HCT116 (cell line): ENCODE results near the gene ADM2. TPM values are rescaled to one million over a fixed set of nuclear protein-coding genes. Genes with fewer than 3 reads are reported as not detected.

Experiments used
- ATAC-seq: fragments of 200-7000 bp; cut with Tn5 transposase; 2 replicates; pipeline ENCODE4 v1.9.1; 2020; ENCODE audit warnings: mild to moderate bottlenecking, moderate library complexity
- BruUV-seq: library from RNA; stranded (reverse); fragments of 400-500 nt; replicated peaks from 2 replicates; lab custom pipeline; 2021; lab: Mats Ljungman, UMichigan
- CTCF ChIA-PET: fragments of 300-600 bp; sonication (Branson Sonifier 250); formaldehyde crosslinking; loops from one replicate; lab custom pipeline; 2021; ENCODE audit warnings: antibody characterized with exemption; lab: Charles Lee
- POLR2A ChIA-PET: fragments of 300-600, 350-600 bp; sonication (Branson Sonifier 250); formaldehyde crosslinking; loops from one replicate; lab custom pipeline; 2021; ENCODE audit warnings: antibody characterized with exemption; lab: Charles Lee
- RAD21 ChIA-PET, 2 experiments: fragments of 300-600 bp; sonication (Branson Sonifier 250); formaldehyde crosslinking; loops; one replicate each; lab custom pipeline; 2023; ENCODE audit warnings: low total read pairs in 2 of 2; ENCODE audit not compliant: uncharacterized antibody in 2 of 2, unreplicated experiment in 2 of 2, low non-redundant PET in 1 of 2; lab: Charles Lee
- DNase-seq: peaks from one replicate; pipeline ENCODE4 v3.0.0-alpha.2; 2010; ENCODE audit warnings: low read depth, low spot score
- H2AFZ ChIP-seq: fragments of 200-600 bp; shearing (Covaris generic), sonication (generic); 2 replicates; pipeline ENCODE4 v1.6.1; 2017; ENCODE audit warnings: low read depth, mixed run types, mixed read lengths, antibody characterized with exemption, low read length; ENCODE audit not compliant: poor library complexity, severe bottlenecking
- H3K27ac ChIP-seq: 2 replicates; pipeline ENCODE4 v1.5.1; 2012; ENCODE audit warnings: low read depth, low read length
- H3K27me3 ChIP-seq: fragments of 200-600 bp; sonication (generic); 2 replicates; pipeline ENCODE4 v1.6.1; 2016; ENCODE audit warnings: mixed run types, low read length, mixed read lengths; ENCODE audit not compliant: insufficient read depth
- H3K36me3 ChIP-seq, 2 experiments: fragments of 200-500 bp in 1 of 2; fragments of 200-600 bp in 1 of 2; sonication (Bioruptor generic) in 1 of 2; sonication (generic) in 1 of 2; 2 replicates each; pipeline versions ENCODE4 v1.5.1 to v1.6.1; 2014 to 2016; ENCODE audit warnings: low read length in 2 of 2, inconsistent platforms in 1 of 2, mixed read lengths in 1 of 2, mixed run types in 1 of 2; ENCODE audit not compliant: insufficient read depth in 2 of 2, control insufficient read depth in 1 of 2
- H3K4me1 ChIP-seq, 2 experiments: fragments of 200-600 bp in 1 of 2; sonication (generic) in 1 of 2; 2 replicates each; pipeline versions ENCODE4 v1.5.1 to v1.6.1; 2012 to 2017; ENCODE audit warnings: low read length in 2 of 2, inconsistent platforms in 1 of 2, mild to moderate bottlenecking in 1 of 2, mixed read lengths in 1 of 2, mixed run types in 1 of 2, moderate library complexity in 1 of 2; ENCODE audit not compliant: insufficient read depth in 2 of 2, control insufficient read depth in 1 of 2
- H3K4me2 ChIP-seq: fragments of 200-600 bp; sonication (generic); 2 replicates; pipeline ENCODE4 v1.6.1; 2017; ENCODE audit warnings: mixed run types, low read length, mixed read lengths
- H3K4me3 ChIP-seq, 2 experiments: fragments of 200-600 bp in 1 of 2; sonication (generic) in 1 of 2; replicated peaks in 1 of 2; 2 replicates each; pipeline ENCODE4 v1.5.1; 2011 to 2016; ENCODE audit warnings: low read length in 2 of 2, control low read depth in 1 of 2, low read depth in 1 of 2, mild to moderate bottlenecking in 1 of 2, mixed read lengths in 1 of 2, mixed run types in 1 of 2
- H3K79me2 ChIP-seq: fragments of 200-600 bp; sonication (generic); 2 replicates; pipeline ENCODE4 v1.6.1; 2017; ENCODE audit warnings: mild to moderate bottlenecking, mixed run types, low read length, moderate library complexity, mixed read lengths; ENCODE audit not compliant: insufficient read depth
- H3K9ac ChIP-seq: fragments of 200-600 bp; sonication (generic); 2 replicates; pipeline ENCODE4 v1.6.1; 2016; ENCODE audit warnings: low read length, mixed read lengths
- H3K9me2 ChIP-seq: fragments of 200-600 bp; sonication (generic), shearing (Covaris generic); 2 replicates; pipeline ENCODE4 v1.6.1; 2017; ENCODE audit warnings: mixed run types, mild to moderate bottlenecking, moderate library complexity; ENCODE audit not compliant: insufficient read depth
- H3K9me3 ChIP-seq, 2 experiments: fragments of 200-500 bp in 1 of 2; fragments of 200-600 bp in 1 of 2; sonication (Bioruptor generic) in 1 of 2; sonication (generic) in 1 of 2; 2 replicates each; pipeline ENCODE4 v1.6.1; 2014 to 2017; ENCODE audit warnings: low read length in 2 of 2, mixed read lengths in 2 of 2, inconsistent platforms in 1 of 2, low read depth in 1 of 2, mild to moderate bottlenecking in 1 of 2, mixed run types in 1 of 2, moderate library complexity in 1 of 2; ENCODE audit not compliant: control insufficient read depth in 1 of 2, insufficient read depth in 1 of 2
- H4K20me1 ChIP-seq: fragments of 200-600 bp; sonication (generic), shearing (Covaris generic); 2 replicates; pipeline ENCODE4 v1.6.1; 2017; ENCODE audit warnings: mixed run types, mild to moderate bottlenecking, moderate library complexity; ENCODE audit not compliant: insufficient read depth
- CBX3 ChIP-seq: IDR thresholded peaks from 2 replicates; pipeline ENCODE4 v1.6.1; 2012; ENCODE audit warnings: low read depth
- EZH2 ChIP-seq: fragments of 200-600 bp; sonication (generic); IDR thresholded peaks from 2 replicates; pipeline ENCODE4 v1.6.1; 2017; ENCODE audit warnings: antibody characterized with exemption, mixed run types
- FOSL1 ChIP-seq: IDR thresholded peaks from 2 replicates; pipeline ENCODE4 v1.6.1; 2012; ENCODE audit warnings: low read depth
- JUND ChIP-seq: IDR thresholded peaks from 2 replicates; pipeline ENCODE4 v1.6.1; 2012
- POLR2A ChIP-seq: IDR thresholded peaks from 2 replicates; pipeline ENCODE4 v1.7.0; 2011; ENCODE audit warnings: borderline replicate concordance; ENCODE audit not compliant: insufficient read depth, insufficient read length; ENCODE audit errors: extremely low read depth
- SIN3A ChIP-seq: IDR thresholded peaks from 2 replicates; pipeline ENCODE4 v1.6.1; 2012; ENCODE audit warnings: low read depth
- SP1 ChIP-seq: IDR thresholded peaks from 2 replicates; pipeline ENCODE4 v1.6.1; 2012; ENCODE audit warnings: low read depth
- intact Hi-C: fragments of 100-400 bp; cut with micrococcal nuclease; formaldehyde crosslinking; loops from 2 replicates; pipeline ENCODE4 v1.10.0; 2022
- total RNA-seq: library from RNA; stranded (reverse); gene quantifications from one replicate; pipeline ENCODE4 v1.2.1, GENCODE V29; 2021; ENCODE audit not compliant: unreplicated experiment
- TF ChIP-seq, protein P1 (sequence below): IDR thresholded peaks from 2 replicates; pipeline ENCODE4 v1.6.1; 2012
- TF ChIP-seq, protein P2 (sequence below), 3 experiments: fragments of 200-600 bp in 1 of 3; sonication (generic) in 1 of 3; IDR thresholded peaks in 2 of 3; conservative IDR thresholded peaks in 1 of 3; 2 replicates each; pipeline ENCODE4 v1.5.1; 2012 to 2017; ENCODE audit warnings: low read depth in 2 of 3, low read length in 2 of 3, antibody characterized with exemption in 1 of 3, borderline replicate concordance in 1 of 3, control low read depth in 1 of 3, mild to moderate bottlenecking in 1 of 3, mixed read lengths in 1 of 3, mixed run types in 1 of 3, moderate library complexity in 1 of 3; ENCODE audit not compliant: insufficient read depth in 1 of 3
- TF ChIP-seq, protein P3 (sequence below): IDR thresholded peaks from 2 replicates; pipeline ENCODE4 v1.6.1; 2011; ENCODE audit warnings: mild to moderate bottlenecking, low read length, moderate library complexity; ENCODE audit not compliant: insufficient replicate concordance; ENCODE audit errors: extremely low read depth
- TF ChIP-seq, protein P4 (sequence below): IDR thresholded peaks from 2 replicates; pipeline ENCODE4 v1.6.1; 2012; ENCODE audit warnings: low read depth
- TF ChIP-seq, protein P5 (sequence below): IDR thresholded peaks from 2 replicates; pipeline ENCODE4 v1.6.1; 2012

ADM2 gene
- total RNA-seq, 1 experiment from 2014 or later: 12.8 TPM

DNA sequence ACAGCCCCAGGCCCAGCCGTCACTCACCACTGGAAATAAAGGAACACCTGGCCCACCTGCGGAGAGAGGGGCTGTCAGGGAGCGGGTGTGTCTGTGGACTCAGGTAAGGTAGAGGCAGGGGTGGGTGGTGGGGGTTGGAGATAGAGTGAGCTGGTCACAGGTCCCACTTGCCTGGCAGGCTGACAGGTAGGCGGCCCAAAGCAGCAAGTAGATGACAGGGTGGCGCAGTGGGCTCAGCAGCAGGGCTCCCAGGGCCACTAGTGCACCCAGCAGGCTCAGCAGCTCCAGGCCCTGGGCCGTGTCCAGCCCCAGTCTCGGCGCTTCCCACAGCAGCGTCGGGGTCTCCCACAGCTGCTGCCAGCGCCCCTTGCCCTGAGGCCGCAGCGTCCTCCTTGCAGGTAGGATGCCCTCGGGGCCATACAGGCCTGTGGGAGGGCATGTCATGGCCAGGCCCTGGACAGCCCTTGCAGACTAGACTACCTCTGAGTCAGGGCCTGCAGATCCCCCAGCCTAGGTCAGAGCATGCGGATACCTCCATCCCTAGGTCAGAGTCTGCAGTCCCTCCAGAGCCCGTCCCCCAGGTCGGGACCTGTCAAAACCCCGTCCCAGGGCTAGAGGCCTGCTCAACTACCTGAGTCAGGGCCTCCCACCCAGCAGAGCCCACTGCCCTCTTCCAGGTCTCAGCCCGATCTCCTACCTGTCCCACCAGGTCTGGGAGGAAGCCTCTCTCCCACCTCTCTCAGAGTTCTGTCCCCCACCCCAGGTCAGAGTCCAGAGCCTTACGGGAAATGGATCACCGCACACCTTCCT, 25.5 kb downstream of the ADM2 start:
- Histone ChIP-seq H3K4me1 (peaks cover 10 to 17% of the 10 kb centered on the region in 2 experiments), H4K20me1 (no peaks in the 10 kb centered on the region), H3K27me3 (no peaks in the 10 kb centered on the region), H3K9ac (peak overlapping the region; percentile 94), H3K27ac (peak overlapping the region; percentile 61), H3K9me3 (no peaks in the 10 kb centered on the region), H3K4me3 (peak overlapping the region; percentile 67 to 99), H3K4me2 (peak overlapping the region; percentile 93), H2AFZ (no peak overlapping the region), H3K36me3 (peaks cover 0 to 8% of the 10 kb centered on the region in 2 experiments; a peak in 1 of 4 replicates), H3K9me2 (no peaks in the 10 kb centered on the region), H3K79me2 (peaks cover 45% of the 10 kb centered on the region)
- intact Hi-C loops: no loop called here
- RAD21 ChIA-PET: interaction anchor here in 1 of 2 experiments (0.8 kb wide), 1 partner anchor 19 kb away, joined by 4 read pairs; the partner anchor contains the start of gene SCO2
- TF ChIP-seq, protein P1, sequence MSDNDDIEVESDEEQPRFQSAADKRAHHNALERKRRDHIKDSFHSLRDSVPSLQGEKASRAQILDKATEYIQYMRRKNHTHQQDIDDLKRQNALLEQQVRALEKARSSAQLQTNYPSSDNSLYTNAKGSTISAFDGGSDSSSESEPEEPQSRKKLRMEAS: no peak
- TF ChIP-seq POLR2A (no peak), FOSL1 (no peak), SP1 (no peak), SIN3A (no peak), CBX3 (no peak), EZH2 (no peak), JUND (no peak)
- TF ChIP-seq, protein P2, sequence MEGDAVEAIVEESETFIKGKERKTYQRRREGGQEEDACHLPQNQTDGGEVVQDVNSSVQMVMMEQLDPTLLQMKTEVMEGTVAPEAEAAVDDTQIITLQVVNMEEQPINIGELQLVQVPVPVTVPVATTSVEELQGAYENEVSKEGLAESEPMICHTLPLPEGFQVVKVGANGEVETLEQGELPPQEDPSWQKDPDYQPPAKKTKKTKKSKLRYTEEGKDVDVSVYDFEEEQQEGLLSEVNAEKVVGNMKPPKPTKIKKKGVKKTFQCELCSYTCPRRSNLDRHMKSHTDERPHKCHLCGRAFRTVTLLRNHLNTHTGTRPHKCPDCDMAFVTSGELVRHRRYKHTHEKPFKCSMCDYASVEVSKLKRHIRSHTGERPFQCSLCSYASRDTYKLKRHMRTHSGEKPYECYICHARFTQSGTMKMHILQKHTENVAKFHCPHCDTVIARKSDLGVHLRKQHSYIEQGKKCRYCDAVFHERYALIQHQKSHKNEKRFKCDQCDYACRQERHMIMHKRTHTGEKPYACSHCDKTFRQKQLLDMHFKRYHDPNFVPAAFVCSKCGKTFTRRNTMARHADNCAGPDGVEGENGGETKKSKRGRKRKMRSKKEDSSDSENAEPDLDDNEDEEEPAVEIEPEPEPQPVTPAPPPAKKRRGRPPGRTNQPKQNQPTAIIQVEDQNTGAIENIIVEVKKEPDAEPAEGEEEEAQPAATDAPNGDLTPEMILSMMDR (IDR thresholded peaks at IDR 0.05 in 2 of 3, conservative IDR thresholded peaks at IDR 0.05 in 1 of 3; ENCODE audit: borderline replicate concordance in 1 of 3, insufficient read depth in 1 of 3, low read depth in 2 of 3, low read length in 2 of 3): no peak
- TF ChIP-seq, protein P3, sequence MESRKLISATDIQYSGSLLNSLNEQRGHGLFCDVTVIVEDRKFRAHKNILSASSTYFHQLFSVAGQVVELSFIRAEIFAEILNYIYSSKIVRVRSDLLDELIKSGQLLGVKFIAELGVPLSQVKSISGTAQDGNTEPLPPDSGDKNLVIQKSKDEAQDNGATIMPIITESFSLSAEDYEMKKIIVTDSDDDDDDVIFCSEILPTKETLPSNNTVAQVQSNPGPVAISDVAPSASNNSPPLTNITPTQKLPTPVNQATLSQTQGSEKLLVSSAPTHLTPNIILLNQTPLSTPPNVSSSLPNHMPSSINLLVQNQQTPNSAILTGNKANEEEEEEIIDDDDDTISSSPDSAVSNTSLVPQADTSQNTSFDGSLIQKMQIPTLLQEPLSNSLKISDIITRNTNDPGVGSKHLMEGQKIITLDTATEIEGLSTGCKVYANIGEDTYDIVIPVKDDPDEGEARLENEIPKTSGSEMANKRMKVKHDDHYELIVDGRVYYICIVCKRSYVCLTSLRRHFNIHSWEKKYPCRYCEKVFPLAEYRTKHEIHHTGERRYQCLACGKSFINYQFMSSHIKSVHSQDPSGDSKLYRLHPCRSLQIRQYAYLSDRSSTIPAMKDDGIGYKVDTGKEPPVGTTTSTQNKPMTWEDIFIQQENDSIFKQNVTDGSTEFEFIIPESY: no peak
- TF ChIP-seq, protein P4, sequence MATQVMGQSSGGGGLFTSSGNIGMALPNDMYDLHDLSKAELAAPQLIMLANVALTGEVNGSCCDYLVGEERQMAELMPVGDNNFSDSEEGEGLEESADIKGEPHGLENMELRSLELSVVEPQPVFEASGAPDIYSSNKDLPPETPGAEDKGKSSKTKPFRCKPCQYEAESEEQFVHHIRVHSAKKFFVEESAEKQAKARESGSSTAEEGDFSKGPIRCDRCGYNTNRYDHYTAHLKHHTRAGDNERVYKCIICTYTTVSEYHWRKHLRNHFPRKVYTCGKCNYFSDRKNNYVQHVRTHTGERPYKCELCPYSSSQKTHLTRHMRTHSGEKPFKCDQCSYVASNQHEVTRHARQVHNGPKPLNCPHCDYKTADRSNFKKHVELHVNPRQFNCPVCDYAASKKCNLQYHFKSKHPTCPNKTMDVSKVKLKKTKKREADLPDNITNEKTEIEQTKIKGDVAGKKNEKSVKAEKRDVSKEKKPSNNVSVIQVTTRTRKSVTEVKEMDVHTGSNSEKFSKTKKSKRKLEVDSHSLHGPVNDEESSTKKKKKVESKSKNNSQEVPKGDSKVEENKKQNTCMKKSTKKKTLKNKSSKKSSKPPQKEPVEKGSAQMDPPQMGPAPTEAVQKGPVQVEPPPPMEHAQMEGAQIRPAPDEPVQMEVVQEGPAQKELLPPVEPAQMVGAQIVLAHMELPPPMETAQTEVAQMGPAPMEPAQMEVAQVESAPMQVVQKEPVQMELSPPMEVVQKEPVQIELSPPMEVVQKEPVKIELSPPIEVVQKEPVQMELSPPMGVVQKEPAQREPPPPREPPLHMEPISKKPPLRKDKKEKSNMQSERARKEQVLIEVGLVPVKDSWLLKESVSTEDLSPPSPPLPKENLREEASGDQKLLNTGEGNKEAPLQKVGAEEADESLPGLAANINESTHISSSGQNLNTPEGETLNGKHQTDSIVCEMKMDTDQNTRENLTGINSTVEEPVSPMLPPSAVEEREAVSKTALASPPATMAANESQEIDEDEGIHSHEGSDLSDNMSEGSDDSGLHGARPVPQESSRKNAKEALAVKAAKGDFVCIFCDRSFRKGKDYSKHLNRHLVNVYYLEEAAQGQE: no peak
- TF ChIP-seq, protein P5, sequence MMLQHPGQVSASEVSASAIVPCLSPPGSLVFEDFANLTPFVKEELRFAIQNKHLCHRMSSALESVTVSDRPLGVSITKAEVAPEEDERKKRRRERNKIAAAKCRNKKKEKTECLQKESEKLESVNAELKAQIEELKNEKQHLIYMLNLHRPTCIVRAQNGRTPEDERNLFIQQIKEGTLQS: no peak
- DNase-seq (no peak), ATAC-seq (0 out of 2 replicates have a peak, but pooled peaks have one; percentile 1)
- POLR2A ChIA-PET: no interaction called here
- TSS peak; percentile 79 for BruUV-seq
- CTCF ChIA-PET: interaction anchor here (1.5 kb wide), 1 partner anchor 9 kb away, joined by 10 read pairs; no protein-coding TSS in a partner anchor
